Stimulated activated CD4-positive, alpha-beta T cell treated with anti-CD3 and anti-CD28 coated beads, Interleukin-15, amount 100 ng/mL, for 24 hours (primary cell): ENCODE results near the gene ALKBH6.
A peak's percentile ranks its signal among the peaks of the same experiment; 100 is the strongest.
"Not testable (repeated sequence)": the region's sequence is repeated elsewhere in the genome, so short reads cannot be mapped to it uniquely, and the experiment has no call there.

ENCODE experiments used
- DNase-seq: peaks from one replicate; pipeline ENCODE4 v3.0.0-alpha.2; 2020

ALKBH6 gene

GRCh38 chr19:35992907-35993765 lies 20.9 kb downstream of the ALKBH6 start:
- no peak for DNase-seq

GRCh38 chr19:35991731-35992450 lies 22.1 kb downstream of the ALKBH6 start:
- DNase-seq = no peak

DNA sequence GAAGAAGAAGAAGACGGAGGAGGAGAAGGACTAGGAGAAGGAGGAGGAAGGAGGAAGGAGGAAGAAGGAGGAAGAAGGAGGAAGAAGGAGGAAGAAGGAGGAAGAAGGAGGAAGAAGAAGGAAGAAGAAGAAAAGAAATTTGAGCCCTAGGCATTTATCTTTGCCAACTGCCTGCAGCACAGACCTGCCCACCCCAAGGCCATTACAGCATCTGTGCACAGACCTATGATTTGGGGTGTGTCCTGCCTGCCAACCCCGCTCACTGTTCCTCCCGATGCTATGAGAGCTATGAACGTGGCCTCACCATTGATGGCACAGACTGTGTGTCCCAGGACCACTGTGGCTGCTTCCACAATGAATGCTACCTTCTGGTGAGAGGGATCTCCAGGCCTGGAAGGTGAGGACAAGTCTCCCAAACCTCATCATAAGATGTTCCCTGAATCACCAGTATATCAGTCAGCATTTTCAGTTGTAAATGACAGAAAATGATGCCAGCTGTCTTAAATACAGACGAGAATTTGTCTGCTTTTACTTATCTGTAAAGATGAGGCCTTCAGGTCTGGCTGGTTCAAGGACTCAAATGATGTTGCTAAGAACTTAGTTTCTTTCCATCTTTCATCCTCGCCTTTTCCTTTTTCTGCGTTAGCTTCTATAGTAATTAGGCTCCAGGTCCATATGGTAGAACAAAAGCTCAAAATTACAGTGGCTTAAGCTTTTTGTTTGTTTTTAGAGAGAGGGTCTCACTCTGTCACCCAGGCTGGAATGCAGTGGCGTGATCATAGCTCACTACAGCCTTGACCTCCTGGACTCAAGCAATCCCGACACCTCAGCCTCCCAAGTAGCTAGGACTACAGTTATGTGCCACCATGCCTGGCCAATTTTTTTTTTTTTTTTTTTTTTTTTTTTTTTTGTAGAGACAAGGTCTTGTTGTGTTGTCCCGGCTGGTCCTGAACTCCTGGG lies 23.0 kb downstream of the ALKBH6 start:
- DNase-seq = no peak

DNA sequence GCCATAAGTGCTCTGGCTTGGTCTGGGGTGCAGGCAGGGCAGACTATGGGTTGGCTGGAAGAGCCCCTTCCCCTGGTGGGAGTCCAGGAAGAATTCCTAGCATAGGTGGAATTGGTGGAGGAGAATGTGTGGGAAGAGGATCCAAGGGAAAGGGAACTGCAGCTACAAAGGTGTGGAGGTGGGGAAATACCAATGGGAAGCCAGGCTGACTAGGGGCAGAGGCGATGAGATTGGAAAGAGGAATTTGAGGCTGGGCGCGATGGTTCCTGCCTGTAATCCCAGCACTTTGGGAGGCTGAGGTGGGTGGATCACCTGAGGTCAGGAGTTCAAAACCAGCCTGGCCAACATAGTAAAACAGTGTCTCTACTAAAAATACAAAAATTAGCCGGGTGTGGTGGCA lies 23.9 kb downstream of the ALKBH6 start:
- DNase-seq = no peak

- no peak for DNase-seq
Measured at GRCh38 chr19:35988824-35989223, 25.2 kb downstream of the ALKBH6 start.

DNA sequence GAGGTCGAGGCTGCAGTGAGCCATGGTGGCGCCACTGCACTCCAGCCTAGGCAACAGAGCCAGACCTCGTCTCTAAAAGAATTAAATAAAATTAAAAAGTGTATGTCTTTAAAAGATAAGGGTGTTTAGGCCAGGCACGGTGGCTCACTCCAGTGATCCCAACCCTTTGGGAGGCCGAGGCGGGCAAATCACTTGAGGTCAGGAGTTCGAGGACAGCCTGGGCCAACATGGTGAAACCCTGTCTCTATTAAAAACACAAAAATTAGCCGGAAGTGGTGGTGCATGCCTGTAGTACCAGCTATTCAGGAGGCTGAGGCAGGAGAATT lies 26.5 kb downstream of the ALKBH6 start:
- no peak for DNase-seq

- peak; percentile 64 for DNase-seq
Measured at GRCh38 chr19:35986664-35987570, 27.1 kb downstream of the ALKBH6 start.

DNA sequence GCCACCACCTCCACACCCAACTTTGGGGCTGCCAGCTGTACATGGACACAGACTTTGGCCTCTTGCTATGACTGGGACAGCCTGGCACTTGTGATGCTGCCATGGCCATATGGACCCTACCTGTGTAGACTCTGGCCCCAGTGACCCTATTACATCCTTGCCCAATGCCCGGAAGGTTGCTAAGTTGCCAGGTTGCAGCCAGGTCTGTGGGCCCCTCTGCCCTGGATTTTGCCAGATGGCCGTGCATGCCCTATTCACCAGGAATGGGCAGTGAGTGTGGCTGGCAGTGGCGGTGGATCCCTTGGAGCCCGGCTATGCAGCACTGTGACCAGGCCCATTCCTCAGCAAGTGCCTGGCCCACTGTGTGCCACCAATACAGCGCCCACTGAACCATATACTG lies 27.9 kb downstream of the ALKBH6 start:
- no peak for DNase-seq

- DNase-seq = no peak
Measured at GRCh38 chr19:35983177-35983576, 30.8 kb downstream of the ALKBH6 start.

DNA sequence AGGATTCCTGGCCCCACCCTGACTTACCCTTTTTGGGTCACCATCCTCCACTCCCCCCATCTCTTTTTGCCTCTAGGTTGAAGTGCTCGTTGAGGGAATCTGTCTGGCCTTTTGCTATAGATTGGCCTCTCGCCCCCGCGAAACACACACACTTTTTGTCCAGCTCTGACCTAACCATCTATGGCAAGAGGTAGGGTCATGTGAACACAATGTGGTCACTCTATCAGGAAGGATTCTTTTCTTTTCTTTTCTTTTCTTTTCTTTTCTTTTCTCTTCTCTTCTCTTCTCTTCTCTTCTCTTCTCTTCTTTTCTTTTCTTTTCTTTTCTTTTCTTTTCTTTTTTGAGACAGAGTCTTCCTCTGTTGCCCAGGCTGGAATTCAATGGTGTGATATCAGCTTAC lies 33.0 kb downstream of the ALKBH6 start:
- not testable (repeated sequence) for DNase-seq

GRCh38 chr19:35978832-35979365 lies 35.1 kb downstream of the ALKBH6 start:
- DNase-seq = no peak

GRCh38 chr19:35978271-35978670 lies 35.7 kb downstream of the ALKBH6 start:
- no peak for DNase-seq

- peak; percentile 37 for DNase-seq
Measured at GRCh38 chr19:35977446-35978222, 36.4 kb downstream of the ALKBH6 start.

- DNase-seq = no peak
Measured at GRCh38 chr19:35975608-35976214, 38.3 kb downstream of the ALKBH6 start.

DNA sequence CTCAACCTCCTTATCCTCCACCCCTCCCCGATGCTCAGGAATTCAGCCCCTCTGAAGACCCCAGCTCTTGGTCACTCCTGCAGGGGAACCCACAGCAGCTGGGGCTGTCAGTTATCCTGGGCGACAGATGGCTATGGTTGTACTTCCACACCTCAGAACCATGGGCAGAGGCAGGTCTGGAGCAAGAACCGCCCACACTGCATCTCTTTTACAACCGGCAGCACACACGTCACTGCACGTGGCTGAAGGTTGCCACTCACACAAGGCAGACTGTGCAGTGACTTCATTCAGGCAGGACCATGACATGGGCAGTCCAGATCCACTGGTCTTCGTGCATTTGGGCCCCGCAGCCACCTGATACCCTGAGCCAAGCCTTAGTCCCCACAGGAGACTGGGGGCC lies 40.5 kb downstream of the ALKBH6 start:
- no peak for DNase-seq

- DNase-seq = no peak
Measured at GRCh38 chr19:35966771-35967170, 47.2 kb downstream of the ALKBH6 start.

- peak; percentile 58 for DNase-seq
Measured at GRCh38 chr19:35963514-35963913, 50.5 kb downstream of the ALKBH6 start.

DNA sequence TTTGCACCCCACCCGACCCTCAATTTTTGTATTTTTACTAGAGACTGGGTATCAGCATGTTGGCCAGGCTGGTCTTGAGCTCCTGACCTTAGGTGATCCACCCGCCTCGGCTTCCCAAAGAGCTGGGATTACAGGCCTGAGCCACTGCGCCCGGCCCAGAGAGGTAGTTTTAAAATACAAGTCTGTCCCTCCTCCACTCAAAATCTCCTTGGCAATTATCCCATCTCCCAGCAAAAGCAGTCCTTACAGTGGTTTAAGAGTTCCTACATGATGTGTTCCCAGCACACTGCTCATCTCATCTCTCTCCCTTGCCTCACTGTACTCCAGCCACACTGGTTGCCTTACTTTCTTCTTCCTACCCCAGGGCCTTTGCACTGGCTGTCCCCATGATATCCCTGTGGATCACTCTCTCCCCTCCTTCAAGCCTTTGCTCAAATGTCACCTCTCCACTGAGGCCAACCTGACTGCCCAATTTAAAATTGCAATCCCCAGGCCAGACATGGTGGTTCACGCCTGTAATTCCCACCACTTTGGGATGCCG lies 53.5 kb downstream of the ALKBH6 start:
- DNase-seq = no peak

DNA sequence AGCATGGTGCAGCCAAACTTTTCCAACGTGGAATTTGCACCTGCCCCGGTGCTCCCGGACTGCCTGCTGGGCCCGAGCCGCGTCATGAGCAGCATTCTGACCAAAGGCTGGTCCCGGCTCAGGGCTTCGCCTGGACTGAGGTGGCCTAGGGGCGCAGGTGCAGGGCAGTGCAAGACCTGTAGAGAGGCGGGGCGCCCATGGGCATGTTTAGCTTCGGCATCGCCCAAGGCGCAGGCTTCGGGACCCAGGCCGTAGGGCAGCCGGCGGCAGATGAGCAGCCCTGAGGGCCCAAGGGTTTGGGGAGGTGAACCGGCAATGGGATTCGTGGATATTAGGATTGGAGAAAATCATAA lies 54.1 kb downstream of the ALKBH6 start:
- DNase-seq = no peak
